GM21390 (cell line): Measurements from ENCODE around the gene DHDH.
"Not testable (repeated sequence)": the region's sequence is repeated elsewhere in the genome, so short reads cannot be mapped to it uniquely, and the experiment has no call there.

Experiments
- ATAC-seq: cut with Tn5 transposase; IDR thresholded peaks from one replicate; pipeline ENCODE4 v1.9.1; 2021; ENCODE audit not compliant: unreplicated experiment

DHDH gene

DNA sequence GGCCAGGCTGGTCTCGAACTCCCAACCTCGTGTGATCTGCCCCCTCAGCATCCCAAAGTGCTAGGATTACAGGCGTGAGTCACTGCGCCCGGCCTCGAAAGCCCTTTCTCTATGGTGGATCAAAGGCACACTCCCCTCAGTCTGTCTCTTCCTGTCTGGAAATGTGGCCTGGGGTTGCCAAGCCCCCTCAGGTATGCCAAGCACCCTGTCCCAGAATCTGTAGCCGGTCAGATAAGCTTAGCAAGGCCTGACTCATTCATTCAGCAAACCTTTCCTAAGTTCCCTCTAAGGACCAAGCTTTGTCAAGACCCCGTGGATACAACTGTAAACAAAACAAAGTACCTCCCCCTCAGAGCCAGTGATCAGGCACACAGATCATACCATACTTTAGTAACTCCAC is 19.3 kb upstream of the DHDH start:
- no peak for ATAC-seq

DNA sequence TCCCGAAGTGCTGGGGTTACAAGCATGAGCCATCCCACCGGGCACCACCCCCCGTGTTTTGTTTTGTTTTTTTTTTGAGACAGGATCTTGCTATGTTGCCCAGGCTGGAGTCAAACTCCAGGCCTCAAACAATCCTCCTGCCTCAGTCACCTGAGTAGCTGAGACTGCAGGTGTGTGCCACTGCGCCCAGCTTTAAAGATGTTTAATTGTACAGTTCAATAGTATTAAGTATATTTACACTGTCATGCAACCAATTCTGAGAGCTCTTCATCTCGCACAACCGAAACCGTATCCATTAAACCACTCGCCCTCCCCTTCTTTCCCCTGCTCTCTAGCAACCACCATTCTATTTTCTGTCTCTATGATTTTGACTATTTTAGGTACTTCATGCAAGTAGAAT is 17.7 kb upstream of the DHDH start:
- ATAC-seq: no peak

- no peak for ATAC-seq
Measured at GRCh38 chr19:48918071-48918470, 15.4 kb upstream of the DHDH start.

GRCh38 chr19:48918801-48919247 is 14.7 kb upstream of the DHDH start:
- ATAC-seq: no peak

- ATAC-seq: not testable (repeated sequence)
Measured at GRCh38 chr19:48919271-48919670, 14.2 kb upstream of the DHDH start.

DNA sequence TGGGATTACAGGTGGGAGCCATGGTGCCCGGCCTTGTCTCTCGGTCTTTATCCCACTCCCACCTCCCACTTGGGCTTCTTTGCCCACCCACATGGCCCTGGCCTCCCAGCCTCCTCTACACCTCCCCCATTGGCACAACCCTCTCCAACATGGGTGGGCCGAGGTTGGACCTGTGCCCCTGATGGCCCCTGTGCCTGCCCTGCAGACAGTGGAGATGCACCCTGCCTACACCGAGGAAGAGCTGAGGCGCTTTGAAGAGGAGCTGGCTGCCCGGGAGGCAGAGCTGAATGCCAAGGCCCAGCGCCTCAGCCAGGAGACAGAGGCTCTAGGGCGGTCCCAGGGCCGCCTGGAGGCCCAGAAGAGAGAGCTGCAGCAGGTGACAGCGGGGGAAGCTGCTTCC is 12.6 kb upstream of the DHDH start:
- ATAC-seq: no peak

- ATAC-seq: no peak
Measured at GRCh38 chr19:48921721-48922500, 11.6 kb upstream of the DHDH start.

GRCh38 chr19:48922548-48923490 is 10.7 kb upstream of the DHDH start:
- no peak for ATAC-seq

GRCh38 chr19:48925240-48925843 is 8.2 kb upstream of the DHDH start:
- no peak for ATAC-seq

DNA sequence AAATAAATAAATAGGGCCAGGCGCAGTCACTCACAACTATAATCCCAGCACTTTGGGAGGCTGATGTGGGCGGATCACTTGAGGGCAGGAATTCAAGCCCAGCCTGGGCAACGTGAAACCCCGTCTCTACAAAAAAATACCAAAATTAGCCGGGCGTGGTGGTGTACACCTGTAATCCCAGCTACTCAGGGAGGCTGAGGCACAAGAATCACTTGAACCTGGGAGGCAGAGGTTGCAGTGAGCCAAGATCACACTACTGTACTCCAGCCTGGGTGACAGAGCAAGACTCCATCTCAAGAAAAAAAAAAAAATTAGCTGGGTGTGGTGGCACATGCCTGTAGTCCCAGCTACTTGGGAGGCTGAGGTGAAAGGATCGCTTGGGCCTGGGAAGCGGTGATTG is 7.6 kb upstream of the DHDH start:
- not testable (repeated sequence) for ATAC-seq

- no peak for ATAC-seq
Measured at GRCh38 chr19:48926909-48927308, 6.6 kb upstream of the DHDH start.

DNA sequence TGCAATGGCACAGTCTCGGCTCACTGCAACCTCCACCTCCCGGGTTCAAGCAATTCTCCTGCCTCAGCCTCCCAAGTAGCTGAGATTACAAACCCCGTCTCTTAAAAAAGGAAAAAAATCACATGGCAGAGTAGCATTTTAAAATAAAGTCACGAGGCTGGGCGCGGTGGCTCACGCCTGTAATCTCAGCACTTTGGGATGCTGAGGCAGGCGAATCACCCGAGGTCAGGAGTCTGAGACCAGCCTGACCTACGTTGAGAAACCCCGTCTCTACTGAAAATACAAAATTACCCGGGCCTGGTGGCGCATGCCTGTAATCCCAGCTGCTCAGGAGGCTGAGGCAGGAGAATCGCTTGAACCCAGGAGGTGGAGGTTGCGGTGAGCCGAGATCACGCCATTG is 5.8 kb upstream of the DHDH start:
- ATAC-seq: not testable (repeated sequence)

GRCh38 chr19:48928164-48929025 is 5.1 kb upstream of the DHDH start:
- ATAC-seq: no peak

DNA sequence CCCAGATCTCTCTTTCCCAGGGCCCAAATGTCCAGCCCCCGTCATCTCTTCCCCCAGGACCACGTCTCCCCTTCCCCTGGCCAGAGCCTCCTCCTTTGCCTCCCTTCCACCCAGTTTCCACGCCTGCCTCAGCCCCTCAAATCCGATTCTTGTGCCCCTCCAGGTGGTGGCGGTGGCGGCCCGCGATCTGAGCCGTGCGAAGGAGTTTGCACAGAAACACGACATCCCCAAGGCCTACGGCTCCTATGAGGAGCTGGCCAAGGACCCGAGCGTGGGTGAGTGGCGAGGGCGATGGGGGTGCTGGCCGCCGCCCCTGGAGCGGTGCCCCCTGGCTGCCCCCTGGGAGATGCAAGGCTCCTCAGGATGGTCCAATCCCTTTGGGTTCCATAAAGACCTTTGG is 1.3 kb downstream of the DHDH start:
- no peak for ATAC-seq

DNA sequence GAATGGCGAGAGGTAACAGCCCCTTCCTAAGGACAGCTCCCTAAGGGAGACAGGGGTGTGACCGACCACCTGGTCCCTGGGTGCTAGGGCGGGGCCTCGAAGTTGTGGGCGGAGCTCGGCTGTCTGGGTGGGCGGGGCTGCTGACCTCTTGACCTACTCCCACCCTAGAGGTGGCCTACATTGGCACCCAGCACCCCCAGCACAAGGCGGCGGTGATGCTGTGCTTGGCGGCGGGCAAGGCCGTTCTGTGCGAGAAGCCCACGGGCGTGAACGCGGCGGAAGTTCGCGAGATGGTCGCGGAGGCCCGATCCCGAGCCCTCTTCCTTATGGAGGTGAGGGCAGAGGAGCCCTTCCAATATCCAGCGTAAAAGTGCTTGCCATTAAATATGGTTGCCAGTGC is 2.4 kb downstream of the DHDH start:
- ATAC-seq: no peak

DNA sequence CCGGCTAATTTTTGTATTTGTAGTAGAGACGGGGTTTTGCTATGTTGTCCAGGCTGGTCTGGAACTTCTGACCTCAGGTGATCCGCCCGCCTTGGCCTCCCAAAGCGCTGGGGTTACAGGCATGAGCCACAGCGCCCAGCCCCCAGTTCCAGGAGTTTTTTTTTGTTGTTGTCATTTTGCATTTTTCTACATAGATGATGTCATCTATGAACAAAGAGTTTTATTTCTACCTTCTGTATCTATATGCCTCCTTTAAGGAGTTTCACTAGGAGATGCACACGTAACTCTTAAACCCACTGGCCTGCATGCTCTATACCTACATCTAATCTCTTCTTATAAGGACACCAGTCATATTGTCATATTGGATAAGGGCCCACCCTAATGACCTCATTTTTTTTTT is 4.8 kb downstream of the DHDH start:
- ATAC-seq: no peak

- ATAC-seq: no peak
Measured at GRCh38 chr19:48940902-48941301, 7.4 kb downstream of the DHDH start.

DNA sequence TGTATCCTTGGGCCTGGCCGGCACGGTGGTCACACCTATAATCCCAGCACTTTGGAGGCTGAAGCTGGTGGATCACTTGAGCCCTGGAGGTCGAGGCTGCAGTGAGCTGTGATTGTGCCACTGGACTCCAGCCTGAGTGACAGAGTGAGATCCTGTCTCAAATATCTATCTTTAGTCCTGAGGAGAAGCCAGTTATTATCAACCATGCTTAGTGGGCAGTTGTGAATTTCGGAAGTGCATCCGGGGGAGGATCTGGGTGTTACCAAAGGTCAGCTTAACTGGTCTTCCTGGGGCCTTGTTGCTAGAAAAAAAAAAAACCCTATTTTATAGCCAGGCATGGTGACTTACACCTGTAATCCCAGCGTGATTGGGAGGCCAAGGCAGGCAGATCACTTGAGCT is 9.6 kb downstream of the DHDH start:
- no peak for ATAC-seq

DNA sequence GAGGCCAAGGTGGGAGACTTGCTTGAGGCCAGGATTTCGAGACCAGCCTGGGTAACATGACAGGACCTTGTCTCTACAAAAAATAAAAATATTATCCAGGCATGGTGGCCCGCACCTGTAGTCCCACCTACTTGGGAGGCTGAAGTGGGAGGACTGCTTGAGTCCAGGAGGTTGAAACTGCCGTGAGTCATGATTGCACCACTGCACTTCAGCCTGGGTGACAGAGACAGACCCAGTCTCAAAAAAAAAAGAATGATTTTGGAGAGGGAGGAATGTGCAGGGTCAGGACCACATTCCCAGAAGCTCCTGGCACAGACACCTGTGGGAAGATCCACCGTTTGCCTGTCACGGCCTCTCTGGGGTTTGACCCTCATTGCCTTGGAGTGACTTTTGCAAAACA is 11.9 kb downstream of the DHDH start:
- ATAC-seq: no peak

- ATAC-seq: no peak
Measured at GRCh38 chr19:48945817-48946216, 12.3 kb downstream of the DHDH start.
